T1000 (cell line): ENCODE data around the gene CSTPP1.

Experiments
- DNase-seq: peaks from one replicate; lab custom pipeline; 2025; ENCODE audit warnings: mixed read lengths; lab: John Stamatoyannopoulos, UW

CSTPP1 gene

GRCh38 chr11:47208628-47209027 is 272.1 kb downstream of the CSTPP1 start:
- no peak for DNase-seq
